GM19099 (cell line): ENCODE data around the gene TMEM143.

ENCODE experiments used
- POLR2A ChIP-seq: IDR thresholded peaks from 3 replicates; pipeline ENCODE4 v1.6.1; 2011; ENCODE audit warnings: low read depth; ENCODE audit not compliant: insufficient read length; ENCODE audit errors: extremely low read depth

TMEM143 gene

GRCh38 chr19:48350856-48351255, 12.9 kb downstream of the TMEM143 start:
- TF ChIP-seq POLR2A, result no peak

- no peak for TF ChIP-seq POLR2A
Measured at GRCh38 chr19:48348737-48349136, 15.0 kb downstream of the TMEM143 start.

GRCh38 chr19:48348045-48348444, 15.7 kb downstream of the TMEM143 start:
- no peak for TF ChIP-seq POLR2A

- no peak for TF ChIP-seq POLR2A
Measured at GRCh38 chr19:48346191-48346590, 17.5 kb downstream of the TMEM143 start.

- no peak for TF ChIP-seq POLR2A
Measured at GRCh38 chr19:48344892-48345291, 18.8 kb downstream of the TMEM143 start.

- TF ChIP-seq POLR2A, result no peak
Measured at GRCh38 chr19:48342841-48343540, 20.7 kb downstream of the TMEM143 start.

GRCh38 chr19:48342414-48342738, 21.4 kb downstream of the TMEM143 start:
- TF ChIP-seq POLR2A, result no peak

- TF ChIP-seq POLR2A, result no peak
Measured at GRCh38 chr19:48341515-48342413, 22.0 kb downstream of the TMEM143 start.

GRCh38 chr19:48340995-48341394, 22.7 kb downstream of the TMEM143 start:
- TF ChIP-seq POLR2A, result no peak

- TF ChIP-seq POLR2A, result no peak
Measured at GRCh38 chr19:48338802-48339503, 24.8 kb downstream of the TMEM143 start.

GRCh38 chr19:48338253-48338755, 25.4 kb downstream of the TMEM143 start:
- no peak for TF ChIP-seq POLR2A

- TF ChIP-seq POLR2A, result peak; percentile 67
Measured at GRCh38 chr19:48333467-48334384, 30.0 kb downstream of the TMEM143 start.

GRCh38 chr19:48332662-48333466, 30.9 kb downstream of the TMEM143 start:
- peak; percentile 65 for TF ChIP-seq POLR2A

GRCh38 chr19:48332351-48332661, 31.4 kb downstream of the TMEM143 start:
- no peak for TF ChIP-seq POLR2A
